K562 (cell line): ENCODE measurements around the gene TBC1D5. TPM values are rescaled to one million over a fixed set of nuclear protein-coding genes. Genes with fewer than 3 reads are reported as not detected.
A peak's percentile ranks its signal among the peaks of the same experiment; 100 is the strongest.

ENCODE experiments used
- ATAC-seq: fragments of 200-7000 bp; cut with Tn5 transposase; 3 replicates; pipeline ENCODE4 v1.9.1; 2020; ENCODE audit warnings: moderate library complexity
- BruUV-seq: library from RNA; stranded (reverse); fragments of 400-500 nt; replicated peaks from 2 replicates; lab custom pipeline; 2021; lab: Mats Ljungman, UMichigan
- CTCF ChIA-PET: fragments of 300-600 bp; formaldehyde crosslinking; extraction: SDS; loops from one replicate; lab custom pipeline; 2021; ENCODE audit warnings: low intra/inter-chr PET ratio; lab: Yijun Ruan, JAX
- POLR2A ChIA-PET: fragments of 300-600, 350-650 bp; sonication (Branson Sonifier 250); formaldehyde crosslinking; extraction: SDS; loops from one replicate; lab custom pipeline; 2021; ENCODE audit warnings: antibody characterized with exemption, inconsistent platforms; lab: Yijun Ruan, JAX
- DNase-seq, 4 experiments: peaks; one replicate each; pipeline versions ENCODE4 v3.0.0 to v3.0.0-alpha.2; 2011 to 2018; ENCODE audit warnings: low spot score in 3 of 4, mixed read lengths in 3 of 4; ENCODE audit errors: extremely low read depth in 1 of 4
- FAIRE-seq: peaks from 2 replicates; lab custom pipeline; 2011; peaks lifted over from hg19 to GRCh38; lab: Jason Lieb, UNC
- H2AFZ ChIP-seq: 2 replicates; pipeline ENCODE4 v1.6.0; 2011; ENCODE audit warnings: low read depth, low read length, control low read depth, inconsistent platforms
- H3K27ac ChIP-seq: fragments of 200-600 bp; 3 replicates; pipeline ENCODE4 v1.8.0; 2011; ENCODE audit warnings: low read depth, mild to moderate bottlenecking, control low read depth, inconsistent platforms, low read length, moderate library complexity, mixed read lengths; ENCODE audit errors: extremely low read depth
- H3K27me3 ChIP-seq, 2 experiments: fragments of 300-600 bp in 1 of 2; 2 replicates in 1 of 2; 3 replicates in 1 of 2; pipeline versions ENCODE4 v1.6.0 to v1.8.0; 2011; ENCODE audit warnings: inconsistent platforms in 2 of 2, low read length in 2 of 2, mild to moderate bottlenecking in 1 of 2, mixed read lengths in 1 of 2, moderate library complexity in 1 of 2; ENCODE audit not compliant: control insufficient read depth in 2 of 2, insufficient read depth in 2 of 2
- H3K36me3 ChIP-seq: fragments of 300-600 bp; 3 replicates; pipeline ENCODE4 v1.8.0; 2011; ENCODE audit warnings: mild to moderate bottlenecking, low read length, inconsistent platforms; ENCODE audit not compliant: control insufficient read depth, insufficient read depth
- H3K4me1 ChIP-seq, 2 experiments: fragments of 200-600 bp in 1 of 2; replicated peaks in 1 of 2; 2 replicates in 1 of 2; 3 replicates in 1 of 2; pipeline versions ENCODE4 v1.5.1 to v1.8.0; 2011; ENCODE audit warnings: inconsistent platforms in 2 of 2, low read length in 2 of 2, mild to moderate bottlenecking in 1 of 2, mixed read lengths in 1 of 2, moderate library complexity in 1 of 2; ENCODE audit not compliant: control insufficient read depth in 2 of 2, insufficient read depth in 2 of 2
- H3K4me2 ChIP-seq: 2 replicates; pipeline ENCODE4 v1.6.1; 2011; ENCODE audit warnings: low read length, control low read depth, inconsistent platforms, mixed read lengths; ENCODE audit not compliant: insufficient read depth
- H3K4me3 ChIP-seq: fragments of 200-600 bp; sonication (generic), shearing (Covaris generic); 2 replicates; pipeline ENCODE4 v1.5.1; 2016; ENCODE audit warnings: control low read depth, inconsistent platforms
- H3K79me2 ChIP-seq: fragments of 200-600 bp; 3 replicates; pipeline ENCODE4 v1.8.0; 2011; ENCODE audit warnings: low read length, inconsistent platforms; ENCODE audit not compliant: control insufficient read depth, insufficient read depth
- H3K9ac ChIP-seq, 2 experiments: 2 replicates each; pipeline versions ENCODE4 v1.6.0 to v1.6.1; 2011; ENCODE audit warnings: low read depth in 2 of 2, low read length in 2 of 2, control low read depth in 1 of 2, inconsistent platforms in 1 of 2, mild to moderate bottlenecking in 1 of 2, mixed read lengths in 1 of 2; ENCODE audit not compliant: insufficient read depth in 1 of 2
- H3K9me1 ChIP-seq: one replicate; pipeline ENCODE4 v1.6.0; 2011; ENCODE audit warnings: inconsistent platforms, mild to moderate bottlenecking, low read length, moderate library complexity; ENCODE audit not compliant: control insufficient read depth, insufficient read depth
- H3K9me3 ChIP-seq: replicated peaks from 2 replicates; pipeline ENCODE4 v1.5.1; 2011; ENCODE audit warnings: low read depth, low read length, inconsistent platforms; ENCODE audit not compliant: control insufficient read depth, insufficient read depth
- H4K20me1 ChIP-seq: replicated peaks from 2 replicates; pipeline ENCODE4 v1.6.1; 2011; ENCODE audit warnings: low read length, inconsistent platforms, mixed read lengths; ENCODE audit not compliant: control insufficient read depth, insufficient read depth
- C11orf30 ChIP-seq: fragments of 450-650 bp; IDR thresholded peaks from 2 replicates; pipeline ENCODE4 v1.6.1; 2016; ENCODE audit warnings: low read depth, mild to moderate bottlenecking
- CTCF ChIP-seq, 3 experiments: IDR thresholded peaks in 2 of 3; conservative IDR thresholded peaks in 1 of 3; 2 replicates each; pipeline ENCODE4 v1.5.1; 2011 to 2012; ENCODE audit warnings: low read length in 3 of 3, mild to moderate bottlenecking in 3 of 3, control low read depth in 2 of 3, improper control_type of control experiment in 1 of 3, inconsistent platforms in 1 of 3, low read depth in 1 of 3, mixed read lengths in 1 of 3, moderate library complexity in 1 of 3; ENCODE audit not compliant: insufficient read depth in 2 of 3
- DPF2 ChIP-seq: fragments of 450-650 bp; IDR thresholded peaks from 2 replicates; pipeline ENCODE4 v1.6.1; 2016
- KLF10 ChIP-seq: fragments of 250-450 bp; sonication (Bioruptor Pico); IDR thresholded peaks from 2 replicates; pipeline ENCODE4 v1.6.1; 2021; ENCODE audit warnings: matching md5 sums
- NR2C2 ChIP-seq, 2 experiments: fragments of 200-800 bp in 1 of 2; sonication (Bioruptor generic) in 1 of 2; sonication (generic) in 1 of 2; formaldehyde crosslinking in 1 of 2; IDR thresholded peaks; 2 replicates each; pipeline versions ENCODE4 v1.6.1 to v1.8.0; 2016 to 2022; ENCODE audit warnings: mild to moderate bottlenecking in 1 of 2, missing compliant biosample characterization in 1 of 2, missing genetic modification characterization in 1 of 2, missing genetic modification reagents in 1 of 2
- RBM14 ChIP-seq: fragments of 200-400 bp; formaldehyde crosslinking; IDR thresholded peaks from 2 replicates; pipeline ENCODE4 v1.6.1; 2018; ENCODE audit warnings: low read depth, mild to moderate bottlenecking, low read length, moderate library complexity, borderline replicate concordance; ENCODE audit not compliant: insufficient read depth
- RFX7 ChIP-seq: fragments of 250-450 bp; sonication (Bioruptor Pico); IDR thresholded peaks from 2 replicates; pipeline ENCODE4 v1.5.1; 2021; ENCODE audit warnings: mild to moderate bottlenecking
- TOE1 ChIP-seq, 2 experiments: fragments of 450-650 bp in 1 of 2; sonication (generic) in 1 of 2; formaldehyde crosslinking in 1 of 2; IDR thresholded peaks; 2 replicates each; pipeline versions ENCODE4 v1.7.1 to v1.8.0; 2016 to 2022; ENCODE audit warnings: borderline replicate concordance in 2 of 2, mild to moderate bottlenecking in 2 of 2, antibody characterized with exemption in 1 of 2, inconsistent platforms in 1 of 2, low read depth in 1 of 2, missing genetic modification reagents in 1 of 2, moderate library complexity in 1 of 2
- ZC3H8 ChIP-seq: fragments of 450-650 bp; IDR thresholded peaks from 2 replicates; pipeline ENCODE4 v1.6.1; 2017
- ZNF407 ChIP-seq: fragments of 450-650 bp; IDR thresholded peaks from 2 replicates; pipeline ENCODE4 v1.6.1; 2016; ENCODE audit warnings: low read depth
- ZSCAN32 ChIP-seq: fragments of 450-650 bp; formaldehyde crosslinking; IDR thresholded peaks from 2 replicates; pipeline ENCODE4 v1.4.0; 2020; ENCODE audit warnings: mild to moderate bottlenecking, moderate library complexity
- WGBS: fragments of 100-300 bp; shearing (Covaris generic); methylation state at CpG from one replicate; pipeline ENCODE4 v1.1.6; 2016; ENCODE audit warnings: low coverage, mixed read lengths; ENCODE audit not compliant: insufficient coverage; ENCODE audit errors: missing lambda C conversion rate; 5-methylcytosine and 5-hydroxymethylcytosine counted together
- in situ Hi-C: fragments of 300-500 bp; cut with MboI; formaldehyde crosslinking; loops from 4 replicates; pipeline ENCODE4 v1.15.0; 2018; ENCODE audit warnings: inconsistent platforms, mixed read lengths
- intact Hi-C: fragments of 100-400 bp; cut with micrococcal nuclease; formaldehyde crosslinking; loops from 2 replicates; pipeline ENCODE4 v1.14.2; 2022
- polyA plus RNA-seq, 8 experiments: library from polyadenylated mRNA; depleted of rRNA in 4 of 8; stranded (reverse) in 5 of 8; unstranded in 3 of 8; fragments of >200 nt; fragmentation: Nextera tagmentation in 2 of 8; fragmentation: Illumina TruSeq in 1 of 8; extraction: Ambion mirVana in 2 of 8; extraction: Trizol in 1 of 8; gene quantifications; 2 replicates each; pipeline versions ENCODE4 v1.2.1 to v1.2.3, GENCODE V29; 2011 to 2014; ENCODE audit warnings: inconsistent platforms in 1 of 8, missing spikeins in 1 of 8
- total RNA-seq, 7 experiments: library from RNA; depleted of rRNA in 6 of 7; stranded (reverse); fragments of >200 nt in 6 of 7; fragmentation: Illumina TruSeq in 2 of 7; extraction: Trizol in 2 of 7; gene quantifications; 2 replicates each; pipeline versions ENCODE4 v1.2.1 to v1.2.3, GENCODE V29; 2011 to 2021; ENCODE audit warnings: low replicate concordance in 1 of 7

Gene TBC1D5
- total and polyA plus RNA-seq, 9 of the 15 experiments (the other 6 are each of a cell fraction or from before 2014, with no cell fraction given): 2.9 to 38.1 (median 25.6) TPM

GRCh38 chr3:17592956-17593355 is 149.5 kb downstream of the TBC1D5 start:
- H3K4me3 ChIP-seq: no peak overlapping the region
- intact Hi-C loops (no loop called here), in situ Hi-C loops (no loop called here)
- ChIA-PET CTCF (no interaction called here), POLR2A (interaction anchor here (0.6 to 1.4 kb wide), 2 partner anchors 14 to 1250 kb away, joined by 3 read pairs; no protein-coding TSS in a partner anchor)
- no peak overlapping the region for H3K9ac ChIP-seq
- H3K36me3 ChIP-seq: no peaks in the 10 kb centered on the region
- H3K27ac ChIP-seq: no peak overlapping the region
- ATAC-seq: no peak
- H3K27me3 ChIP-seq: no peaks in the 10 kb centered on the region
- WGBS: 29% methylated on average over 5 of the region's 5 CpGs
- no peak for DNase-seq
- H3K4me1 ChIP-seq: no peaks in the 10 kb centered on the region
- H2AFZ ChIP-seq: no peak overlapping the region
- no peaks in the 10 kb centered on the region for H3K9me3 ChIP-seq
- FAIRE-seq: peak; percentile 6
- no peaks in the 10 kb centered on the region for H4K20me1 ChIP-seq
- H3K79me2 ChIP-seq: no peaks in the 10 kb centered on the region
- no TSS peak for BruUV-seq
- H3K4me2 ChIP-seq: no peak overlapping the region
- H3K9me1 ChIP-seq: no peaks in the 10 kb centered on the region
- TF ChIP-seq ZNF407 (no peak), KLF10 (CRISPR knock-in tag) (no peak), NR2C2 (CRISPR knock-in tag; IDR thresholded peaks at IDR 0.05) (no peak), NR2C2 (tag; IDR thresholded peaks at IDR 0.05) (no peak), C11orf30 (no peak), ZSCAN32 (no peak), ZC3H8 (no peak), RBM14 (no peak), RFX7 (CRISPR knock-in tag) (no peak), CTCF (IDR thresholded peaks at IDR 0.05 in 2 of 3, conservative IDR thresholded peaks at IDR 0.05 in 1 of 3; ENCODE audit: insufficient read depth in 2 of 3, low read depth in 1 of 3, low read length in 3 of 3) (no peak), TOE1 (IDR thresholded peaks at IDR 0.05; ENCODE audit: borderline replicate concordance) (no peak), TOE1 (CRISPR knock-in tag; IDR thresholded peaks at IDR 0.05; ENCODE audit: borderline replicate concordance, low read depth) (no peak), DPF2 (no peak)
